ENCODE data around the gene ESYT2.

Gene ESYT2

GRCh38 chr7:158760445-158760764 lies 68.9 kb downstream of the ESYT2 start:
- no peak for DNase-seq

GRCh38 chr7:158759749-158760444 lies 69.4 kb downstream of the ESYT2 start:
- DNase-seq = no peak

- no peak for DNase-seq
These were observed 70.1 kb downstream of the ESYT2 start for GRCh38 chr7:158759245-158759614.

- DNase-seq = no peak
These were observed 70.6 kb downstream of the ESYT2 start for GRCh38 chr7:158758586-158759244.

GRCh38 chr7:158757404-158757989 lies 71.8 kb downstream of the ESYT2 start:
- DNase-seq = no peak

- DNase-seq = no peak
These were observed 74.4 kb downstream of the ESYT2 start for GRCh38 chr7:158754746-158755444.

GRCh38 chr7:158753900-158754299 lies 75.4 kb downstream of the ESYT2 start:
- peak; percentile 45 for DNase-seq

GRCh38 chr7:158751751-158752150 lies 77.6 kb downstream of the ESYT2 start:
- no peak for DNase-seq

- DNase-seq = no peak
These were observed 78.1 kb downstream of the ESYT2 start for GRCh38 chr7:158751199-158751598.

GRCh38 chr7:158750702-158751101 lies 78.6 kb downstream of the ESYT2 start:
- DNase-seq = no peak

GRCh38 chr7:158749396-158749795 lies 79.9 kb downstream of the ESYT2 start:
- DNase-seq = no peak

GRCh38 chr7:158748335-158748734 lies 81.0 kb downstream of the ESYT2 start:
- DNase-seq = no peak

GRCh38 chr7:158747408-158747807 lies 81.9 kb downstream of the ESYT2 start:
- no peak for DNase-seq

- DNase-seq = no peak
These were observed 82.4 kb downstream of the ESYT2 start for GRCh38 chr7:158746957-158747356.

- no peak for DNase-seq
These were observed 84.1 kb downstream of the ESYT2 start for GRCh38 chr7:158745057-158745715.

- no peak for DNase-seq
These were observed 85.2 kb downstream of the ESYT2 start for GRCh38 chr7:158744070-158744469.

GRCh38 chr7:158743219-158743618 lies 86.1 kb downstream of the ESYT2 start:
- no peak for DNase-seq

- no peak for DNase-seq
These were observed 87.1 kb downstream of the ESYT2 start for GRCh38 chr7:158742065-158742821.

GRCh38 chr7:158741294-158741666 lies 88.0 kb downstream of the ESYT2 start:
- no peak for DNase-seq

- DNase-seq = no peak
These were observed 88.5 kb downstream of the ESYT2 start for GRCh38 chr7:158740657-158741293.

- DNase-seq = no peak
These were observed 89.2 kb downstream of the ESYT2 start for GRCh38 chr7:158740013-158740656.

GRCh38 chr7:158738841-158739240 lies 90.5 kb downstream of the ESYT2 start:
- DNase-seq = no peak
